Activated B cell treated with CpG ODN at 0.5 μM for 24 hours (primary cell): ENCODE data around the gene PGP. TPM values are rescaled to one million over a fixed set of nuclear protein-coding genes. Genes with fewer than 3 reads are reported as not detected.

Source experiments
- ATAC-seq: fragments of 200-7000 bp; cut with Tn5 transposase; one replicate; pipeline ENCODE4 v1.10.0; 2021; ENCODE audit warnings: low read depth, mild to moderate bottlenecking, moderate library complexity
- CTCF ChIA-PET: fragments of 350-600 bp; sonication (Branson Sonifier 250); formaldehyde crosslinking; loops from one replicate; lab custom pipeline; 2021; ENCODE audit warnings: antibody characterized with exemption; lab: Charles Lee
- POLR2A ChIA-PET: fragments of 350-600 bp; sonication (Branson Sonifier 250); formaldehyde crosslinking; loops from one replicate; lab custom pipeline; 2021; ENCODE audit warnings: antibody characterized with exemption; lab: Charles Lee
- DNase-seq: peaks from one replicate; pipeline ENCODE4 v3.0.0; 2022
- H3K27ac Mint-ChIP-seq: one replicate; pipeline ENCODE4 v1.8.0; 2020; ENCODE audit warnings: mixed read lengths
- H3K27me3 Mint-ChIP-seq: one replicate; pipeline ENCODE4 v1.8.0; 2021; ENCODE audit warnings: mixed read lengths
- H3K36me3 Mint-ChIP-seq: one replicate; pipeline ENCODE4 v1.8.0; 2021; ENCODE audit warnings: low read depth, mixed read lengths
- H3K4me1 Mint-ChIP-seq: one replicate; pipeline ENCODE4 v1.8.0; 2021; ENCODE audit warnings: mixed read lengths
- H3K4me3 Mint-ChIP-seq: one replicate; pipeline ENCODE4 v1.8.0; 2020; ENCODE audit warnings: mild to moderate bottlenecking, mixed read lengths
- H3K9me3 Mint-ChIP-seq: one replicate; pipeline ENCODE4 v1.8.0; 2020; ENCODE audit warnings: mixed read lengths
- CTCF ChIP-seq: fragments of 200-600 bp; IDR thresholded peaks from one replicate; pipeline ENCODE4 v1.8.0; 2022; ENCODE audit warnings: antibody characterized with exemption, mild to moderate bottlenecking
- intact Hi-C: fragments of 100-400 bp; cut with micrococcal nuclease; formaldehyde crosslinking; loops from one replicate; pipeline ENCODE4 v1.15.1; 2024
- total RNA-seq: library from RNA; stranded (reverse); gene quantifications from 2 replicates; pipeline ENCODE4 v1.2.3, GENCODE V29; 2022

Gene PGP
- total RNA-seq, 1 donor from 2014 or later, result 10.4 TPM

- intact Hi-C loops, result no loop called here
- H3K27ac Mint-ChIP-seq, result no peak within 1 kb of the TSS
- DNase-seq (no peak), ATAC-seq (peak; percentile 51)
- peak within 1 kb of the TSS; percentile 60 for H3K4me3 Mint-ChIP-seq
- no peaks in the 10 kb centered on the region for H3K36me3 Mint-ChIP-seq
- POLR2A ChIA-PET, result interaction anchor here (1.5 to 5.3 kb wide), 3 partner anchors 41 to 232 kb away, joined by 4 to 26 read pairs (median 17); partner anchors contain the start of genes ECI1, RPS2 and TRAF7
- peaks cover 21% of the 10 kb centered on the region for H3K27me3 Mint-ChIP-seq
- peaks cover 8% of the 10 kb centered on the region for H3K4me1 Mint-ChIP-seq
- CTCF ChIA-PET, result interaction anchor here (1.0 to 1.8 kb wide), 3 partner anchors 8 to 291 kb away, joined by 3 to 13 read pairs (median 3); no protein-coding TSS in a partner anchor
- no peaks in the 10 kb centered on the region for H3K9me3 Mint-ChIP-seq
- no peak for TF ChIP-seq CTCF
These were observed 18.3 kb downstream of the PGP start, which contains the start of gene CASKIN1 for GRCh38 chr16:2196162-2196980. Gene CASKIN1, minus strand, starts transcription at chr16:2196605. Its CDS starts 173 bp downstream, at chr16:2196432.

- H3K36me3 Mint-ChIP-seq, result no peaks in the 10 kb centered on the region
- H3K9me3 Mint-ChIP-seq, result no peaks in the 10 kb centered on the region
- TF ChIP-seq CTCF, result no peak
- H3K4me3 Mint-ChIP-seq, result peak overlapping the region; percentile 52
- ATAC-seq (peak; percentile 11), DNase-seq (no peak)
- POLR2A ChIA-PET, result interaction anchor here (0.9 to 5.3 kb wide), 4 partner anchors 40 to 305 kb away, joined by 4 to 26 read pairs (median 10); partner anchors contain the start of genes ECI1, RPS2 and TRAF7
- CTCF ChIA-PET, result interaction anchor here (0.6 to 2.1 kb wide), 8 partner anchors 9 to 307 kb away, joined by 3 to 34 read pairs (median 3); partner anchors contain the start of gene ECI1
- H3K4me1 Mint-ChIP-seq, result peaks cover 8% of the 10 kb centered on the region
- H3K27ac Mint-ChIP-seq, result no peak overlapping the region
- H3K27me3 Mint-ChIP-seq, result peaks cover 21% of the 10 kb centered on the region
- intact Hi-C loops, result loop anchor here (1.0 kb wide), 4 partner anchors 56 to 306 kb away; partner anchors contain the start of genes ABCA3 and ECI1
These were observed 19.1 kb downstream of the PGP start for GRCh38 chr16:2195322-2196161.

- Mint-ChIP-seq H3K27ac (no peak overlapping the region), H3K4me1 (peaks cover 8% of the 10 kb centered on the region), H3K27me3 (peaks cover 19% of the 10 kb centered on the region), H3K4me3 (peak overlapping the region; percentile 56), H3K9me3 (no peaks in the 10 kb centered on the region), H3K36me3 (no peaks in the 10 kb centered on the region)
- ATAC-seq, result peak; percentile 76
- intact Hi-C loops, result loop anchor here (1.0 kb wide), 4 partner anchors 56 to 306 kb away; partner anchors contain the start of genes ABCA3 and ECI1
- no peak for TF ChIP-seq CTCF
- no peak for DNase-seq
- ChIA-PET POLR2A (interaction anchor here (0.6 to 5.3 kb wide), 6 partner anchors 20 to 306 kb away, joined by 3 to 26 read pairs (median 4); partner anchors contain the start of genes ECI1, RPS2 and TRAF7), CTCF (interaction anchor here (0.6 to 2.1 kb wide), 8 partner anchors 20 to 308 kb away, joined by 3 to 34 read pairs (median 3); partner anchors contain the start of genes ECI1 and PGP)
These were observed 19.8 kb downstream of the PGP start for GRCh38 chr16:2194852-2195321.

- no peak overlapping the region for H3K4me3 Mint-ChIP-seq
- no peak for DNase-seq
- TF ChIP-seq CTCF, result no peak
- ChIA-PET POLR2A (interaction anchor here (0.6 to 5.3 kb wide), 5 partner anchors 20 to 307 kb away, joined by 3 to 26 read pairs (median 4); partner anchors contain the start of genes ECI1 and TRAF7), CTCF (interaction anchor here (1.0 to 2.1 kb wide), 6 partner anchors 20 to 307 kb away, joined by 3 to 34 read pairs (median 8); partner anchors contain the start of genes ECI1 and PGP)
- H3K9me3 Mint-ChIP-seq, result no peaks in the 10 kb centered on the region
- peaks cover 19% of the 10 kb centered on the region for H3K27me3 Mint-ChIP-seq
- no peak overlapping the region for H3K27ac Mint-ChIP-seq
- no peak for ATAC-seq
- intact Hi-C loops, result no loop called here
- peaks cover 8% of the 10 kb centered on the region for H3K4me1 Mint-ChIP-seq
- H3K36me3 Mint-ChIP-seq, result no peaks in the 10 kb centered on the region
These were observed 20.3 kb downstream of the PGP start for GRCh38 chr16:2194166-2194834.
